Spleen (tissue), 7 donors: Measurements from ENCODE around the gene ARID3A.

Source experiments
- POLR2A ChIP-seq, 3 donors: fragments of 450-650 bp; IDR thresholded peaks; one replicate each; pipeline ENCODE4 v1.5.1; 2017; ENCODE audit warnings: antibody characterized with exemption in 3 of 3, mild to moderate bottlenecking in 1 of 3
- POLR2AphosphoS5 ChIP-seq, 3 donors: sonication (generic); formaldehyde crosslinking; IDR thresholded peaks; one replicate each; pipeline ENCODE4 v1.5.1; 2017; ENCODE audit warnings: antibody characterized with exemption in 3 of 3
- TF ChIP-seq, protein P1 (sequence below), 11 experiments: fragments of 200-600 bp in 7 of 11; fragments of 450-650 bp in 4 of 11; sonication (generic) in 4 of 11; IDR thresholded peaks in 8 of 11; conservative IDR thresholded peaks in 3 of 11; 1 replicate in 7 of 11; 2 replicates in 4 of 11; pipeline versions ENCODE4 v1.4.0 to v1.8.0; 2016 to 2021; ENCODE audit warnings: antibody characterized with exemption in 11 of 11, inconsistent platforms in 4 of 11, mild to moderate bottlenecking in 1 of 11
- donor health status: DM: no; HTN: no; CAD: no; lungs with moderate emphysema.
- donor health status: DM: no; HTN: no; CAD: no.
- donor health status: DM: no; HTN: no; CAD: no.

- no peak for TF ChIP-seq POLR2A (IDR thresholded peaks at IDR 0.05)
- TF ChIP-seq POLR2AphosphoS5 (IDR thresholded peaks at IDR 0.05): peak in 1 of 3 donors; percentile 25
- TF ChIP-seq, protein P1, sequence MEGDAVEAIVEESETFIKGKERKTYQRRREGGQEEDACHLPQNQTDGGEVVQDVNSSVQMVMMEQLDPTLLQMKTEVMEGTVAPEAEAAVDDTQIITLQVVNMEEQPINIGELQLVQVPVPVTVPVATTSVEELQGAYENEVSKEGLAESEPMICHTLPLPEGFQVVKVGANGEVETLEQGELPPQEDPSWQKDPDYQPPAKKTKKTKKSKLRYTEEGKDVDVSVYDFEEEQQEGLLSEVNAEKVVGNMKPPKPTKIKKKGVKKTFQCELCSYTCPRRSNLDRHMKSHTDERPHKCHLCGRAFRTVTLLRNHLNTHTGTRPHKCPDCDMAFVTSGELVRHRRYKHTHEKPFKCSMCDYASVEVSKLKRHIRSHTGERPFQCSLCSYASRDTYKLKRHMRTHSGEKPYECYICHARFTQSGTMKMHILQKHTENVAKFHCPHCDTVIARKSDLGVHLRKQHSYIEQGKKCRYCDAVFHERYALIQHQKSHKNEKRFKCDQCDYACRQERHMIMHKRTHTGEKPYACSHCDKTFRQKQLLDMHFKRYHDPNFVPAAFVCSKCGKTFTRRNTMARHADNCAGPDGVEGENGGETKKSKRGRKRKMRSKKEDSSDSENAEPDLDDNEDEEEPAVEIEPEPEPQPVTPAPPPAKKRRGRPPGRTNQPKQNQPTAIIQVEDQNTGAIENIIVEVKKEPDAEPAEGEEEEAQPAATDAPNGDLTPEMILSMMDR (IDR thresholded peaks at IDR 0.05 in 8 of 11, conservative IDR thresholded peaks at IDR 0.05 in 3 of 11): peak in 1 of 11 experiments; percentile 31
Measured at GRCh38 chr19:989381-990081, 63.7 kb downstream of the ARID3A start.
